Stimulated activated CD4-positive, alpha-beta T cell treated with anti-CD3 and anti-CD28 coated beads, Interleukin-1b, Interleukin-23, amount 100 ng/mL, for 48 hours (primary cell): ENCODE results near the gene CERS3.

Experiments
- DNase-seq: peaks from one replicate; pipeline ENCODE4 v3.0.0-alpha.2; 2020

CERS3 gene

GRCh38 chr15:100526027-100526481 lies 2.7 kb downstream of the CERS3 start:
- no peak for DNase-seq

- DNase-seq: no peak
Measured at GRCh38 chr15:100525436-100525835, 3.3 kb downstream of the CERS3 start.

- DNase-seq: no peak
Measured at GRCh38 chr15:100524326-100524725, 4.4 kb downstream of the CERS3 start.

GRCh38 chr15:100521907-100522306 lies 6.8 kb downstream of the CERS3 start:
- DNase-seq: no peak

- DNase-seq: no peak
Measured at GRCh38 chr15:100520132-100520921, 8.4 kb downstream of the CERS3 start.

GRCh38 chr15:100517846-100518245 lies 10.9 kb downstream of the CERS3 start:
- no peak for DNase-seq

GRCh38 chr15:100516643-100517512 lies 11.9 kb downstream of the CERS3 start:
- no peak for DNase-seq

- no peak for DNase-seq
Measured at GRCh38 chr15:100515758-100516157, 13.0 kb downstream of the CERS3 start.

GRCh38 chr15:100508641-100509300 lies 20.0 kb downstream of the CERS3 start:
- DNase-seq: no peak

- no peak for DNase-seq
Measured at GRCh38 chr15:100502651-100503050, 26.1 kb downstream of the CERS3 start.

DNA sequence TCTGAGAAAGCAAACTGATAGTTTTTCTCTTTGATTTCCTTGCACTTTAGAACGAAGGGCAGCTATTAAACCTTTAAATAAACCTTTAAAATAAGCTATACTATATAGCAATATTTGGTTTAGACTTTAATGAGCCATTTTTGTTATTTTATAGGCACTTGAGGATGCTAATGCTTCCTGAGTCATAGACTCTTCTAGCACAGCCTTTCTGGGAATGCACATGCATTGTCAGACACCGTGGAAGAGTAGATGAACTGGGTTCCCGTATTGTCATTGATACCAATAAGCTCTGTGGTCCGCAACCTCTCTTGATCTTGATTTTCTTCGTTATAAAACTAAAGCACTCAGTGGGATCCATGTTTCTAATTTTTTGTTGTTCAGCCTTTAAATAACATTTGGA lies 27.6 kb downstream of the CERS3 start:
- DNase-seq: no peak

DNA sequence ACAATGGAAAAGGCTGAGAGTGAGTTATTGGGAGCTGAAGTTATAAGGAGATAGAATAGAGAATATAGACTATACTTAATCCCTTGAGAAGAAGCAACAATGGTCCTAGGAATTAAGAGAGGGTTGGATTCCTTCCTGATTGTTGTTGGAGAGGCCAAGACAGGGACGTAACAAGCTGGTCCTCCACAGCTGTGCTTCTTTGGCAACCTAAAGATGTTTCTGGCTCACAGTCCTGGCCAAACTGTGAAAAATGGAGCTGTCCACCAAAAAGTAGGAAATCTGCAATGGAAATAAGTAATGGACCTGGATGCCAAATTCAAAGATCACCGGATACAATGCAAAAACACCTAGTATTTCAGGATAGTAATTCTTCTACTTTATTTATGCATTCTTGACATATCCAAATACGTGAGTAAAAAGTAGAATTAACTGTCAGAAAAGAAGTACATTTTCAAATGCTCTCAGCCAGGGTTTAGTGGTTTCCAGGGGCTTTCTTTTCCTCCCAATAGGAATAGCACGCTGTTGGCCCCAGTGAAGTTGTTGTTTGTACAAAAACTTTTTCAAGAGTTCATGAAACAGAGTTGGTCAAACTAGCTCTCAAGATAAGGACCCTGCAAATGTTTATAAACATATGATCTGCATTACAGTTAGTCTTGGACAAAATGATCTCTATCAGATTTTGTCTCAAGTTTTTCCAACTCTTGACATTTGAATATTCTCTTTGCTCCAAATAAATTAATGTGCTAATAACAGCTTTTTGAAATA lies 28.3 kb downstream of the CERS3 start:
- no peak for DNase-seq

DNA sequence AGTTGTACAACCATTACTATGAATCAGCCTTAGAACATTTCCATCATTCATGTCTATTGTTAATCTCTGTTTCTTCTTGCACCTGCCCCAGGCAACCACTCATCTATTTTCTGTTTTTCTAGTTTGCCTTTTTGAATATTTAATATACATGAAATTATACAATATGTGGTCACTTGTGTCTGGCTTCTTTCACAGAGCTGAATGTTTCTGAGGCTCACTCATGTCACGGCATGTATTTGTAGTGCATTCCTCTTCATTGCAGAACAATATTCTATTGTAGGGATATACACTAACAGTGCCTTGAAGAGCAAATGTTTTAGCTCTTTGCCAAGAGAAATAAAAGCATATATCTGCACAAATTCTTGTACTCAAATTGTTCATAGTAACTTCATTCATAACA lies 32.9 kb downstream of the CERS3 start:
- no peak for DNase-seq

DNA sequence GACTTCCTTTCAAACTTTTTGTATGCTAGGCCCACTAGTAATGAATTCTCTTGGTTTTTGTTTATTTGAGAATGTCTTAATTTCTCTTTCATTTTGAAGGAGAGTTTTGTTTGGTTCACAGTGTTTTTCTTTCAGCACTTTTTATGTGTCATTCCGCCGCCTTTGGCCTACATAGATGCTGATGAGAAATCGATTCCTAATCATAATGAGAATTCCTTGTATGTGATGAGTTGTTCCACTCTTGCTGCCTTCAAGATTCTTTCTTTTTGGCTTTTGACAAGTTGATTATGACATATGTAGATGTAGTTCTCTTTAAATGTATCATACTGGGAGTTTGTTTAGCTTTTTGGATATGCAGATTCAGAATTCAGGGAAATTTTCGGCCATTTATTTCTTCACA lies 35.5 kb downstream of the CERS3 start:
- no peak for DNase-seq

GRCh38 chr15:100484443-100484842 lies 44.3 kb downstream of the CERS3 start:
- DNase-seq: no peak

DNA sequence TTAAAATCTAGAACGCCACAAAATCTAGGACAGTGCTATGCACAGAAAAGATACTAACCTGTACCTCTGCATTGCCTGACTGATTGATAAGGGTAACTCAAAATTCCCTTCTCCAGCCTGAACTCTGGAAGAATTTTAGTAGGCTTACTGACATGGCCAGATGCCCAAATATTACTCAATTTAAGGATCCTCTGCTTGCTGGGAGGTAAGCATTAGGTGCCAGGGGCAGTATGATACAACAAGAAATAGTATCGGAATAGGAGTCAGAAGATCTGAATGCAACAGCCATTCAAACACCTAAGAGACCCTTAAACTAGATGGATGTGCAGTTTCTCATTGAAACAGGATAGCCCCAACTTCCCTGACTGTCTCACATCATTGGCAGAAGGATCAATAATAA lies 45.4 kb downstream of the CERS3 start:
- no peak for DNase-seq

GRCh38 chr15:100476805-100477204 lies 51.9 kb downstream of the CERS3 start:
- no peak for DNase-seq

- no peak for DNase-seq
Measured at GRCh38 chr15:100472736-100473135, 56.0 kb downstream of the CERS3 start.

GRCh38 chr15:100471933-100472332 lies 56.8 kb downstream of the CERS3 start:
- DNase-seq: no peak

DNA sequence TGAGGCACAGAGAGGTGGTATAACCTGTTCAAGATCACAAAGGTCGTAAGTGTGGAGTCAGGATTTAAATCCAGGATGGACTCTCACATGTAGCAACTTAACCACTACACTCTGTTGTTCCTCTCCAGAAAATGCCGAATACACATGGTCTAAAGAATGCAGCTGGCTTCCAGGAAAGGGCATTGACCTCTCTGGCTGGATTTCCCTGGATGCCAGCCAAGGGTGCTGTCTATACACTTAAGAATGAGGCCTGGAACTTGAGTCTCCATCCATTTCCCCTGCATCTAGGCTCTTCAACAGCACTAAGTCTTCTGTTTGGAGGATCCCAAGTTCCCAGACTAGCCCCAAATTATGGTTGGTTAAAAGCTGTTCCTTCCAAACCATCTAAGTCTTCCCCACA lies 60.5 kb downstream of the CERS3 start:
- DNase-seq: no peak

GRCh38 chr15:100466073-100466472 lies 62.7 kb downstream of the CERS3 start:
- DNase-seq: no peak

DNA sequence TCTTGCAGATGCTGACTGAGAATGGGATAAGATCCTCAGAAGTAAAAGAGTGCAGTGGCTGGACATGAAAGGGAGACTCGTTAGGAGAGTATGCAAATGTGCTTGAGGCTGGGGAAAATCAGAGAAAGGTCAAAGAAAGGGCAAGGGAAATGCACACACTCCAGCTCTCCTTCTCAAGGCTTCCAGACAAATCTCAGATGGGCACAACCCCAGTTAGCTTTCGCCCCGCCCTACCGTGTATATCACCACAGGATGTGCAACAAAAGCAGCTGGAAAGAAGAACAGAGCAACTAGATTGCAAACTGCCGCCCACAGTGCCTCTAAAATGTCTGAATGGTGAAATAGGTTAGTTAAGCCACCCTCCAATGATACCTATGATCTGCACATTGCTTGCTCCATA lies 63.9 kb downstream of the CERS3 start:
- DNase-seq: no peak

GRCh38 chr15:100464256-100464655 lies 64.5 kb downstream of the CERS3 start:
- no peak for DNase-seq
